Smooth muscle cell (in vitro differentiated cells): ENCODE data around the gene ELP1. TPM values are rescaled to one million over a fixed set of nuclear protein-coding genes. Genes with fewer than 3 reads are reported as not detected.

Experiments used
- DNase-seq: peaks from one replicate; lab custom pipeline; 2025; ENCODE audit not compliant: unreplicated experiment; lab: John Stamatoyannopoulos, UW
- H2AFZ ChIP-seq: fragments of 200-600 bp; sonication (generic); 2 replicates; pipeline ENCODE4 v1.6.0; 2016; ENCODE audit warnings: antibody characterized with exemption, low read depth, mild to moderate bottlenecking
- H3F3A ChIP-seq: fragments of 200-600 bp; sonication (generic); 2 replicates; pipeline ENCODE4 v1.6.0; 2017; ENCODE audit warnings: antibody characterized with exemption, low read depth
- H3K27ac ChIP-seq: fragments of 200-600 bp; sonication (generic); 2 replicates; pipeline ENCODE4 v1.5.1; 2016; ENCODE audit warnings: low read depth, mild to moderate bottlenecking
- H3K27me3 ChIP-seq: fragments of 200-600 bp; sonication (generic); 2 replicates; pipeline ENCODE4 v1.6.1; 2016; ENCODE audit warnings: low read depth, mild to moderate bottlenecking
- H3K36me3 ChIP-seq: fragments of 200-600 bp; sonication (generic); 2 replicates; pipeline ENCODE4 v1.5.1; 2016; ENCODE audit warnings: low read depth
- H3K4me1 ChIP-seq: fragments of 200-600 bp; sonication (generic); 2 replicates; pipeline ENCODE4 v1.5.1; 2016; ENCODE audit warnings: low read depth
- H3K4me2 ChIP-seq: fragments of 200-600 bp; sonication (generic); 2 replicates; pipeline ENCODE4 v1.6.0; 2016; ENCODE audit warnings: mild to moderate bottlenecking
- H3K4me3 ChIP-seq: fragments of 200-600 bp; sonication (generic); 2 replicates; pipeline ENCODE4 v1.5.1; 2016; ENCODE audit warnings: mild to moderate bottlenecking
- H3K79me2 ChIP-seq: fragments of 200-600 bp; sonication (generic); 2 replicates; pipeline ENCODE4 v1.6.0; 2016; ENCODE audit warnings: low read depth, mild to moderate bottlenecking
- H3K9ac ChIP-seq: fragments of 200-600 bp; sonication (generic); 2 replicates; pipeline ENCODE4 v1.6.0; 2016; ENCODE audit warnings: low read depth
- H3K9me3 ChIP-seq: fragments of 200-600 bp; sonication (generic); replicated peaks from 2 replicates; pipeline ENCODE4 v1.5.1; 2016; ENCODE audit warnings: low read depth
- H4K20me1 ChIP-seq: fragments of 200-600 bp; sonication (generic); 2 replicates; pipeline ENCODE4 v1.6.0; 2016; ENCODE audit warnings: low read depth
- CTCF ChIP-seq: fragments of 200-600 bp; sonication (generic); IDR thresholded peaks from 2 replicates; pipeline ENCODE4 v1.5.1; 2017; ENCODE audit warnings: borderline replicate concordance, mild to moderate bottlenecking, antibody characterized with exemption; ENCODE audit not compliant: insufficient read depth, poor library complexity, severe bottlenecking
- WGBS: methylation state at CpG from one replicate; pipeline ENCODE4 v1.1.7; 2016; ENCODE audit warnings: low lambda C conversion rate; 5-methylcytosine and 5-hydroxymethylcytosine counted together
- polyA plus RNA-seq: library from polyadenylated mRNA; unstranded; fragments of >200 nt; fragmentation: Nextera tagmentation; extraction: Ambion mirVana; gene quantifications from 2 replicates; pipeline ENCODE4 v1.2.1, GENCODE V29; 2016
- total RNA-seq: library from RNA; depleted of rRNA; stranded (reverse); fragments of >200 nt; gene quantifications from 2 replicates; pipeline ENCODE4 v1.2.3, GENCODE V29; 2014

ELP1 gene
- total and polyA plus RNA-seq, 2 experiments from 2014 or later, result 16.2 to 72.1 TPM

- TF ChIP-seq CTCF, result no peak
- Histone ChIP-seq H3K4me2 (no peak overlapping the region), H3K9ac (no peak overlapping the region), H3K4me1 (no peaks in the 10 kb centered on the region), H3F3A (no peaks in the 10 kb centered on the region), H3K9me3 (no peaks in the 10 kb centered on the region), H4K20me1 (no peaks in the 10 kb centered on the region), H2AFZ (no peak overlapping the region), H3K79me2 (no peaks in the 10 kb centered on the region), H3K4me3 (no peak overlapping the region), H3K27ac (no peak overlapping the region), H3K36me3 (no peaks in the 10 kb centered on the region), H3K27me3 (peaks cover 7% of the 10 kb centered on the region)
- no peak for DNase-seq
- 83% methylated on average over 7 of the region's 7 CpGs for WGBS
Observed at GRCh38 chr9:108861464-108861863, 72.5 kb downstream of the ELP1 start.

GRCh38 chr9:108860764-108861163 is 73.2 kb downstream of the ELP1 start:
- peaks cover 10% of the 10 kb centered on the region for H3K27me3 ChIP-seq
- H2AFZ ChIP-seq, result no peak overlapping the region
- no peak overlapping the region for H3K4me3 ChIP-seq
- H3K79me2 ChIP-seq, result no peaks in the 10 kb centered on the region
- no peaks in the 10 kb centered on the region for H3F3A ChIP-seq
- H3K4me1 ChIP-seq, result no peaks in the 10 kb centered on the region
- DNase-seq, result no peak
- H3K9ac ChIP-seq, result no peak overlapping the region
- no peak overlapping the region for H3K4me2 ChIP-seq
- H3K9me3 ChIP-seq, result no peaks in the 10 kb centered on the region
- H3K27ac ChIP-seq, result no peak overlapping the region
- no peaks in the 10 kb centered on the region for H3K36me3 ChIP-seq
- 86% methylated on average over 2 of the region's 2 CpGs for WGBS
- TF ChIP-seq CTCF, result no peak
- no peaks in the 10 kb centered on the region for H4K20me1 ChIP-seq

- DNase-seq, result no peak
- H4K20me1 ChIP-seq, result no peaks in the 10 kb centered on the region
- peaks cover 10% of the 10 kb centered on the region for H3K27me3 ChIP-seq
- H3K9ac ChIP-seq, result no peak overlapping the region
- no peak overlapping the region for H3K4me3 ChIP-seq
- H3K9me3 ChIP-seq, result no peaks in the 10 kb centered on the region
- TF ChIP-seq CTCF, result no peak
- H3K27ac ChIP-seq, result no peak overlapping the region
- H3K79me2 ChIP-seq, result no peaks in the 10 kb centered on the region
- no peak overlapping the region for H3K4me2 ChIP-seq
- H3K36me3 ChIP-seq, result no peaks in the 10 kb centered on the region
- H3F3A ChIP-seq, result no peaks in the 10 kb centered on the region
- no peak overlapping the region for H2AFZ ChIP-seq
- no peaks in the 10 kb centered on the region for H3K4me1 ChIP-seq
- WGBS, result 82% methylated on average over 4 of the region's 4 CpGs
Observed at GRCh38 chr9:108860354-108860753, 73.6 kb downstream of the ELP1 start.

GRCh38 chr9:108859459-108860114 is 74.3 kb downstream of the ELP1 start:
- no peaks in the 10 kb centered on the region for H3K4me1 ChIP-seq
- no peak overlapping the region for H3K9ac ChIP-seq
- no peak overlapping the region for H3K4me2 ChIP-seq
- H3K27ac ChIP-seq, result no peak overlapping the region
- no peaks in the 10 kb centered on the region for H3K9me3 ChIP-seq
- no peaks in the 10 kb centered on the region for H4K20me1 ChIP-seq
- H2AFZ ChIP-seq, result no peak overlapping the region
- H3K79me2 ChIP-seq, result no peaks in the 10 kb centered on the region
- no peak for TF ChIP-seq CTCF
- 71% methylated on average over 3 of the region's 3 CpGs for WGBS
- no peaks in the 10 kb centered on the region for H3F3A ChIP-seq
- H3K4me3 ChIP-seq, result no peak overlapping the region
- peaks cover 10% of the 10 kb centered on the region for H3K27me3 ChIP-seq
- no peaks in the 10 kb centered on the region for H3K36me3 ChIP-seq
- DNase-seq, result no peak
